Skeletal muscle tissue (tissue), 4 donors: ENCODE results near the gene SRRM3. TPM values are rescaled to one million over a fixed set of nuclear protein-coding genes. Genes with fewer than 3 reads are reported as not detected.

Experiments used
- H3K27ac ChIP-seq: one replicate; pipeline ENCODE4 v1.7.0; 2013; ENCODE audit warnings: mild to moderate bottlenecking, low read depth, low read length, inconsistent platforms
- H3K27me3 ChIP-seq, 3 donors: one replicate each; pipeline ENCODE4 v1.7.0; 2013; ENCODE audit warnings: low read length in 3 of 3; ENCODE audit not compliant: control insufficient read depth in 3 of 3, insufficient read depth in 3 of 3
- H3K36me3 ChIP-seq, 3 donors: one replicate each; pipeline ENCODE4 v1.7.0; 2013; ENCODE audit warnings: low read length in 3 of 3; ENCODE audit not compliant: control insufficient read depth in 3 of 3, insufficient read depth in 3 of 3
- H3K4me1 ChIP-seq, 3 donors: one replicate each; pipeline ENCODE4 v1.7.0; 2013; ENCODE audit warnings: low read length in 3 of 3, mild to moderate bottlenecking in 3 of 3; ENCODE audit not compliant: control insufficient read depth in 3 of 3, insufficient read depth in 3 of 3
- H3K4me3 ChIP-seq, 3 donors: one replicate each; pipeline ENCODE4 v1.7.0; 2013; ENCODE audit warnings: low read length in 3 of 3
- H3K9ac ChIP-seq, 3 donors: one replicate each; pipeline ENCODE4 v1.7.0; 2013; ENCODE audit warnings: low read length in 3 of 3, mild to moderate bottlenecking in 3 of 3, moderate library complexity in 2 of 3, low read depth in 1 of 3
- H3K9me3 ChIP-seq, 3 donors: one replicate each; pipeline ENCODE4 v1.7.0; 2013; ENCODE audit warnings: low read length in 3 of 3; ENCODE audit not compliant: control insufficient read depth in 3 of 3
- total RNA-seq: library from RNA; depleted of rRNA; stranded (reverse); fragments of >200 nt; gene quantifications from one replicate; pipeline ENCODE4 v1.2.3, GENCODE V29; 2014
- donor health status: Osteomylitis.

SRRM3 gene
- total RNA-seq, 1 donor from 2014 or later, result not detected

DNA sequence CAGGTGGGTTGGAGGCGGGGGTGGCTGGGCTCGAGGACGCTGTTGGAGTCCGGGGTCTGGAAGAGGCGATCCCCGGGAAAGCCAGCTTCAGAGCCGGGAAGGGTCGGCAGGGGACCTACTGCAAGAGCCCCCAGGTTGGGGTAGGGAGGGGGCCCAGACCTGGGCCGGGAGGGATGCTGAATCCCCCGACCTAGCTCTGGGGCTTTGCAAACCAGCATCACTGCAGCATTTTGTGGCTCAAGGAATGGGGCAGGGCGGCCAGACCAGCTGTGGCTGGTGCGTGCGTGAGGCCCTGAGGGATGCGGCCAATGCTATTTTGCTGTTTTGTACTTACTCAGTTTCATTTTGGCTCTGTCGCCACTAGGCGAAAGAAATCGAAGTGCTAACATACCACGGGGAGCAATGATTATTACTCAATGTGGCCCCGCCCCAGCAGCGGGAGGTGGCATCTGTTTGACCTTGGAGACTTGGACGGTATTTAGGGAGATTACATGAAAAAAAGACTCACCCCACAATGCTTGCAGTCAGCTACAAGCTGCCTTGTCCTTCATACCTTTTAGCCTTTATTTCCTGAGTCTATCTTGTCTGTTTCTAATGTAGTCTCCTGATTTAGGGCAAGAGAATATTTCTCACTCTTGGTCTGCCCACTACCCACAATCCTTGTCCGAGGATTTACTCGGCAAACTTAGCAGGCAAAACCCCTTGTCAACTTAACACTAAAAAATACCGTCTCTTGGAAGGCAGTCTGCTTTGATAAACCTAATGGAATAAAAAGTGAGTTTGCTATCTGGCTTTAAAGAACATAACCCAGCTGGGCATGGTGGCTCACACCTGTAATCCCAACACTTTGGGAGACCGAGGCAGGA is 117.0 kb downstream of the SRRM3 start:
- Histone ChIP-seq H3K9me3 (no peaks in the 10 kb centered on the region), H3K27ac (peak overlapping the region; percentile 95), H3K36me3 (no peaks in the 10 kb centered on the region)

DNA sequence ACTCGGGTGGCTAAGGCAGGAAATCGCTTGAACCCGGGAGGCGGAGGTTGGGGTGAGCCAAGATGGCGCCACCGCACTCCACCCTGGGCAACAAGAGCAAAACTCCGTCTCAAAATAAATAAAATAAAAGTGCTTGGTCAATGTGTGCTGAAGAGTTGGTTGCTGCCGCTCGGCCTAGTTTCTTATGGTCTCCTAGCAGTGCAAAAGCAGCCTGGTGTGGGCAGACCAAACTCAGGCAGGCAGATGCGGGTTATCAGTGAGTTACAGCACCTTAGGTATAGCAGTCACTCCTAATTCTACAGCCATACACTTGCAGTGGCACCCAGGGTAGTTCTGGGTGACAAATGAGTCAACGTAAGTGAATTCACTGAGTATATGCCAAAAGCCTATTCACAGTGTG is 123.4 kb downstream of the SRRM3 start:
- Histone ChIP-seq H3K27ac (peak overlapping the region; percentile 95), H3K36me3 (peaks cover 18 to 27% (median 21%) of the 10 kb centered on the region in 3 donors), H3K4me3 (no peak overlapping the region), H3K4me1 (peaks cover 35 to 54% (median 37%) of the 10 kb centered on the region in 3 donors), H3K9ac (peak overlapping the region in 1 of 3 donors; percentile 35), H3K9me3 (no peaks in the 10 kb centered on the region), H3K27me3 (no peaks in the 10 kb centered on the region)

More for the DNA sequence above, 117.0 kb downstream of the SRRM3 start:
- H3K4me1 ChIP-seq, result peaks cover 42 to 66% (median 48%) of the 10 kb centered on the region in 3 donors
- peak overlapping the region; percentile 96 to 98 (median 97) for H3K9ac ChIP-seq
- no peaks in the 10 kb centered on the region for H3K27me3 ChIP-seq
- peak overlapping the region; percentile 86 to 95 (median 87) for H3K4me3 ChIP-seq

DNA sequence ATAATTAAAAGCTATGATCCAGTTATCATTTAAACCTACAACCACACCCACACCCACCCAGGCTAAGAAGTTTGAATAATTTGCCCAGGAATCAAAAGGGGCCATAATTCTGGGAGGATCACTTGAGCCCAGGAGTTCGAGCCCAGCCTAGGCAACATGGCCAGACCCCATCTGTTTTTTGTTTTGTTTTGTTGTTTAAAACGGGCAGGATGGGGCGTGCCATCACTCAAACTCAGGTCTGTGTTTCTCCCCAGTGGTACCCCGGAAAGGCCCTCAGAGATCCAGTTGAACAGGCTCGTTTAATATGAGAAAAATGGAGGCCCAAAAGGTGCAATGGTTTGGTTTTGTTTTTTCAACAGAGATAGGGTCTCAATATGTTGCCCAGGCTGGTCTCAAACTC is 124.1 kb downstream of the SRRM3 start:
- no peak overlapping the region for H3K4me3 ChIP-seq
- H3K9me3 ChIP-seq, result no peaks in the 10 kb centered on the region
- no peaks in the 10 kb centered on the region for H3K27me3 ChIP-seq
- H3K27ac ChIP-seq, result peak overlapping the region; percentile 95
- peaks cover 18 to 30% (median 21%) of the 10 kb centered on the region in 3 donors for H3K36me3 ChIP-seq
- peaks cover 42 to 57% (median 43%) of the 10 kb centered on the region in 3 donors for H3K4me1 ChIP-seq
- no peak overlapping the region for H3K9ac ChIP-seq

DNA sequence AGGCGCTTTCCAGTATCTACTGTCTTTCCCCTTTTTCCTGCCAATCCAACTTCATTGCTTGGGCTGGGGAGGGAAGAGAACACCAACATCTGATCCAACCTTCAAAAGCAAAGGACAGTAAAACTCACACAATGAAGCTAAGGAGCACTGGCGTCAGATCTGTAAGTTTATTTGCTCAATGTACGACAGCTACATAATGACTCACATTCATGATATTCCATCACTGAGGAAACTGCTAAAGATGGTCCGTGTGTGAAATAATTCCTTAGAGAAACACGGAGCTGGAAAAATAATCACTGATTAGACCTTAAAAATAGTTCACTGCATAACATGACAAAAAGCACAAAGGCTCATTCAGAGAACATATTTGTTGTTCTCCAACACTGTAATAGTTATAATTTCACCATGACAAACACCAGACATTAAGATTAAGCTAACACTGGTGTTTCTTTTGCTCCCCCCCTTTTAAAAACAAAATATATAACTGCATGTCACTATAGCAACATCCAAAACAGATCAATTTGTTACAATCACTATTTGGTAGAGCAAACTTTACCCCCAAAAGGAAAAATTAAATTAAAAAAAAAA is 125.0 kb downstream of the SRRM3 start:
- Histone ChIP-seq H3K9me3 (no peaks in the 10 kb centered on the region), H3K4me1 (peaks cover 43 to 58% (median 44%) of the 10 kb centered on the region in 3 donors), H3K4me3 (no peak overlapping the region), H3K36me3 (peaks cover 18 to 30% (median 21%) of the 10 kb centered on the region in 3 donors), H3K27ac (peak overlapping the region; percentile 8), H3K9ac (peak overlapping the region in 1 of 3 donors; percentile 42), H3K27me3 (no peaks in the 10 kb centered on the region)

DNA sequence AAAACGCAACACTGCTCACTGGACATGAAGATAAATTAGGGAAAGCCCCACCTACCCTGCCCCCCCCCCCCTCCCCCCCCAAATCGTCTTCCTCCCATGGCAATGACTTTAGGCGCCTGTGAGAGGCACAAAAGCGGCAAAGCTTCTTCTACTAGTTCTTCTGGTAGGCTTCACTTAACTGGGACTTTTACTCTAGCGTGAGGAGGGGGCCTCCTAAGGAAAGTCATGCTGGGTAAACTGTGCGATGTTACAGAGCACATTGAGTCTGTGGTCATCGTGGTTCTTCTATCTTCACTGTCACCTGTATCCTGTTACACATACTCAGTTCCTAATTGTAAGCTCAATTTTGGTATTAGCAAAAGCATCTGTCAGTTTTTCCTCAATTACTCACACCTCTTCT is 125.9 kb downstream of the SRRM3 start:
- Histone ChIP-seq H3K27ac (peak overlapping the region; percentile 28), H3K4me3 (no peak overlapping the region), H3K27me3 (no peaks in the 10 kb centered on the region), H3K9me3 (no peaks in the 10 kb centered on the region), H3K9ac (peak overlapping the region in 1 of 3 donors; percentile 47), H3K36me3 (peaks cover 18 to 30% (median 21%) of the 10 kb centered on the region in 3 donors), H3K4me1 (peaks cover 42 to 58% (median 43%) of the 10 kb centered on the region in 3 donors)

DNA sequence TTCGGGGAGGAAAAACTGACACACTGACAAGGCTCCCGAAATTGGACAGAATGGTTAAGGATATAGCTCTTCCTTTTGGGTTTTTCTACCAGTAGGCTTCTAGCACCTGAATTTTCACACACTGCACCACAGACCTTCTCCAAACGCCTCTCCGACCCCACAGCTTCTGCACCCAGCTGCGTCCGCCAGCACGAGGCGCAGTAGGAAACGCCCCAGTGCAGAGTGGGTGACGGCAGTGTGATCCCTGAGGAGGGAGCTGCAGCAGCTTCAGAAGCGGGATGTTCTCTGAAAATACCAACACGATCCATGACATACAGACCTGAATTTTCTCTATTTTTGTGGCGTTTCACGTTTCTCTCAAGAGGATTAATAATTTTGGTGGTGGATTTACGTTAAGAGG is 126.7 kb downstream of the SRRM3 start:
- Histone ChIP-seq H3K9ac (peak overlapping the region in 1 of 3 donors; percentile 47), H3K4me3 (no peak overlapping the region), H3K27ac (peak overlapping the region; percentile 28), H3K27me3 (no peaks in the 10 kb centered on the region), H3K9me3 (no peaks in the 10 kb centered on the region), H3K4me1 (peaks cover 42 to 60% (median 43%) of the 10 kb centered on the region in 3 donors), H3K36me3 (peaks cover 18 to 30% (median 21%) of the 10 kb centered on the region in 3 donors)

DNA sequence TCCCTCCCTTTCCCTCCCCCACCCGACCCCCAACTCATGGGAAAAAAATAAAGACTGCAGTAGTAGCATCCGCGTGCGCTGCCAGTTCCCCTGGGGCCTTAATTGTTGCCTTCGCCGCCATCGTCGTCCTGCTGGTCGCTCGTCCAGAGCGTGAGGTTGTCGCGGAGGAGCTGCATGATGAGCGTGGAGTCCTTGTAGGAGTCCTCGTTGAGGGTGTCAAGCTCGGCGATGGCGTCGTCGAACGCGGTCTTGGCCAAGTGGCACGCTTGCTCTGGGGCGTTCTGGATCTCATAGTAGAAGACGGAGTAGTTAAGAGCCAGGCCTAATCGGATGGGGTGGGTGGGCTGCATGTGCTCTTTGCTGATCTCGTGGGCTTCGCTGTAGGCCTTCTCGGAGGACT is 127.8 kb downstream of the SRRM3 start:
- Histone ChIP-seq H3K27ac (no peak overlapping the region), H3K36me3 (peaks cover 18 to 30% (median 21%) of the 10 kb centered on the region in 3 donors), H3K4me1 (peaks cover 51 to 63% (median 52%) of the 10 kb centered on the region in 3 donors), H3K9ac (no peak overlapping the region), H3K4me3 (no peak overlapping the region), H3K9me3 (no peaks in the 10 kb centered on the region), H3K27me3 (no peaks in the 10 kb centered on the region)

DNA sequence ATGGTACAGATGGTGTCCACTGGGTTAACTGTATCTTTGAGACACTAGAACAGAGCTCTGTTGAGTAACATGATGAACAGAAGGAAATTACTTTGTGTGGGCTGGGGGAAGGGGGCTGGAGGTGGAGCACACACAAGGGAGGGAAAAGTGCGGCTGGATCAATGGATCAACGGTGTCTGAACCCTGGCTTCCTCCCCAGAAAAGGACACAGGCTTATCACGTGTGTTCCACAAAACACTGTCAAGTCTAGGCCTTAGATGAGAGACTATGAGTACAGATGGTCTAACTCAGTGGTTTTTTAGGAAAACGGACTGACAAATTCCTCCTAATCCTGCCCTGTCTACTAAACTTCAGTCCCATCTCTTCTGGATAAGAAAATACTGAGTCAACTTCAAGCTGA is 128.6 kb downstream of the SRRM3 start:
- H3K27me3 ChIP-seq, result no peaks in the 10 kb centered on the region
- peaks cover 16 to 30% (median 21%) of the 10 kb centered on the region in 3 donors for H3K36me3 ChIP-seq
- no peak overlapping the region for H3K9ac ChIP-seq
- peaks cover 49 to 59% (median 51%) of the 10 kb centered on the region in 3 donors for H3K4me1 ChIP-seq
- H3K4me3 ChIP-seq, result no peak overlapping the region
- H3K27ac ChIP-seq, result peak overlapping the region; percentile 55
- no peaks in the 10 kb centered on the region for H3K9me3 ChIP-seq

DNA sequence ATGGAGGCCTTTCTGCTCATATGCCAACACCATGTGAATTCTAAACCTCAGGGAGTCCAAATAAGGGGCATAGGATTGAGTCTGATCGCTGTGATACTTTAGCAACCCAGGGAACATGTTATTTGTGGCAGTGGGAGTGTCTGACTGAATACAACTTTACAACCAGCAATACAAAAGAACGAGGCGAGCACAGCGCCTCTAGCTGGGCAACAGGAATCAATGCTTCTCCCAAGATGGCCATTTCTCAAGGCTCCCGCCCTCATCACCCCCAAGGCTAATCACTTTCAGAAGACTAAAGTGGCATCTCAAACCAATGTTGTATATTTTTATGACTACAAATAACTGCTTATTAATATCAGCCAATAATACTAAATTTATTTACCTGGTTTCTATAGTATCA is 129.0 kb downstream of the SRRM3 start:
- peaks cover 49 to 63% (median 52%) of the 10 kb centered on the region in 3 donors for H3K4me1 ChIP-seq
- no peaks in the 10 kb centered on the region for H3K9me3 ChIP-seq
- H3K9ac ChIP-seq, result no peak overlapping the region
- peaks cover 16 to 30% (median 21%) of the 10 kb centered on the region in 3 donors for H3K36me3 ChIP-seq
- no peak overlapping the region for H3K4me3 ChIP-seq
- H3K27ac ChIP-seq, result peak overlapping the region; percentile 55
- H3K27me3 ChIP-seq, result no peaks in the 10 kb centered on the region

DNA sequence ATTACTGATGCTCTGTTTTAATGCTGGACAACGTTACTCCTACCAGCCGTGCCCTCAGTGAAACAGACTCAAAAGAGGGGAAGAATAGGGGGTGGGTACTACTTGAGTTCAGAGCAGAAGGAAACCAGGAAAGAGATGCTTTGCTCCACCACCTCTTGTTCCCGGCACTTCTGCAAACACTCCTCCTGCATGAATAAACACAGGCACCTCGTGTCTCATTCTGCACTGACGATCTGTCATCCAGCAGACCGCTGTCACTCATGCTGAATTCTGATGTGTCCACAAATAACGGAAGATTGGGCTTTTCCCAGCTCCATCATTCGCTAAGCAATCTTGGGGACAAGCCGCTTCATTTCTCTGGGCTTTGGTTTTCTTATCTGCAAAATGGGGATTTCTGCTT is 130.4 kb downstream of the SRRM3 start:
- H3K27ac ChIP-seq, result peak overlapping the region; percentile 92
- H3K4me1 ChIP-seq, result peaks cover 55 to 70% (median 56%) of the 10 kb centered on the region in 3 donors
- H3K4me3 ChIP-seq, result no peak overlapping the region
- peaks cover 19 to 25% (median 19%) of the 10 kb centered on the region in 3 donors for H3K36me3 ChIP-seq
- no peak overlapping the region for H3K9ac ChIP-seq
- H3K27me3 ChIP-seq, result no peaks in the 10 kb centered on the region
- H3K9me3 ChIP-seq, result no peaks in the 10 kb centered on the region
